DMS 273 treated with DMSO at 0.1 percent for 48 hours (cell line): ENCODE data around the gene CCNY.
A peak's percentile ranks its signal among the peaks of the same experiment; 100 is the strongest.
"Not testable (repeated sequence)": the region's sequence is repeated elsewhere in the genome, so short reads cannot be mapped to it uniquely, and the experiment has no call there.

Experiments
- DNase-seq: peaks from one replicate; lab custom pipeline; 2025; lab: John Stamatoyannopoulos, UW

CCNY gene

DNA sequence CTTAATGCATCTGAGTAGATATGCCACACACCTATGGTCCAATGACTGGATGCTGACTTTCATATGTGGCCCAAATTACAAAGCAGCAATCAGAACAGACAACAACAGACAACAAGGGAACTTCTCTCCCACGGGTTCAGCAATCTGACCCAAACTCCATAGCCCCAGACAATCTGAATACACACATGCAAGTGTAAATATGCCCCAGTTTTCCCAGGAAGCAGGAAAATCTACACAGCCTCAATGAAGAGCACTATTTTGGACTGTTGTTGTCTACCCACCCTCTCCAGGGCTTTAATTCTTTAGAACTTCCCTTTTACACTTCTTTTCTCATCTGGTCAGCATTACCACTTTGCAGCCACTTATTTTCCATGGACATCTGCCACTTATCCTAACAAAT is 2.0 kb upstream of the CCNY start:
- no peak for DNase-seq

GRCh38 chr10:35335133-35336083 is 901 bp upstream of the CCNY start:
- DNase-seq, result no peak

GRCh38 chr10:35336921-35337823 is 863 bp downstream of the CCNY start:
- DNase-seq, result no peak

DNA sequence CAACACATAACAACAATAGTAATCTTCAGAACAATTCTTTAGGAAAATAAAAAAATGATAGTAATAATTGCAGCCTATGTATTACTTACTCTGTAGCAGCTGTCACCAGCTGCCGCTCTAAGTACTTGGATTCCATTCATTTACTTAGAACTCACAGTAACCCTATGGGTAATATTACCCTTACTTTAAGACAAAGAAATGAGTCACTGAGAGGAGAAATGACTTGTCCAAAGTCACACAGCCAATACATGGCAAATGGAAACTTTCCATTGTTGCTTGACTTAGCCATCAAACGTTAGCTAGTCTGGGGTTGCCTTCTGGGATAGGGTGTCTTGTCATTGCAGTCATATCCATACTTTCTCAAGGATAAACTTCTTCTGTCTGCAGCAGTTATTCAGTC is 3.6 kb downstream of the CCNY start:
- peak; percentile 9 for DNase-seq

- DNase-seq, result no peak
Measured at GRCh38 chr10:35340975-35341374, 4.7 kb downstream of the CCNY start.

- DNase-seq, result no peak
Measured at GRCh38 chr10:35341521-35341920, 5.2 kb downstream of the CCNY start.

DNA sequence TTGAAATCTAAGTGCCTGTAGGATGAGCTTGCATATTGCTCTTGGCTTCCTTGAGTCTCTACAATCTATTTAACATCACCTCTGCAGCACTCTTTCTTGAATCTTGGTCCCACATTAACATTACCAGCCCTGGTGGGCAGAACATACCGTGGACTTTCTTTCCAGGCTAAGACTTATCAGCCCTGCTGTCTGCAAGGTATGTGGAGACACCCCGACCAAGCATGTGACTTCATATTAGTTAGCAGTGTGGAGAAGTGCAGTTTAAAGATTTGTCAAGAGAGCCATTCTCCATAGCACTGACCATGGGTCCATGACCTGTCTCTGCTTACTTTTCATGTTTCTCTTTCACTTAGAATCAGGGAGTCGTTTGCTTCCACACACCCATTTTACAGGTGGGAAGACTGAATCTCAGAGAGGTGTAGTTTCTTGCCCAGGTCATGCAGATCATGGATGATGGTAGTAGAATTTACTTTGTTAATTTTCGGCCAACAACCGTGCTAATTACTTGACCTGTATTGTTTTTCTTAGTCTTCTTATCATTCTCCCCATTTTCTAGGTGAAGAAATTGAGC is 6.0 kb downstream of the CCNY start:
- DNase-seq, result no peak

DNA sequence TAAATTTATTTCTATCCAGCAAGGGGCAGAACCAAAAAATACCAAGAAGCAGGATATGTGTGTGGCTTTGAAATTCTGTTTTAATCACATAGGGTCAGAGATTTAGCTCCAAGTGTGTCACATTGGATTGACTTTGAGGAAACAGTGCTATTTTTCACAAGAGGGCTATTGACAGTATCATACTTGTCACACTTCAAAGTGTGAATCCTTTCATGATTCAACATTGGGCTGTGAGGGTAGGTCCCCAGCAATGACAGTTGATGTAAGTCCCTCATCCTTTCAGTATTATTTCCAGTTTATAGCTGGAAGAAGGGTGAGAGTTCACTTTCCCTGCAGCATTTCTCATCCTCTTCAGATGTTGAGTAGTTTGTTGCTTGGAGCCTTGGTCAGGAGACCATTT is 7.4 kb downstream of the CCNY start:
- DNase-seq, result no peak

DNA sequence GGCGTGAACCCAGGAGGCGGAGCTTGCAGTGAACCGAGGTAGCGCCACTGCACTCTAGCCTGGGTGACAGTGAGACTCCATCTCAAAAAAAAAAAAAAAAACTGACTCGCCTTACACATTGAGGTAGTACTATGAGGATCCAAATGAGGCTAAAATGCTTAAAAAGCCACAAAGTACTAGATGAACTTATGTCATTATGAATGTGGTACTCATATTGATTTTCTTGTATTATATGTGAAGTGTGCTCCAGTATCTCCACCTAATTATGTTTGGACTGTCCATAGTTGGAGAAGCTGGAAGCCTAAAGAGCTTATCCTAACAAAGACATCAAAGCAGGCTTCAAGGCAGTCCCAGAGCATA is 9.1 kb downstream of the CCNY start:
- DNase-seq, result no peak

- DNase-seq, result no peak
Measured at GRCh38 chr10:35346248-35346647, 9.9 kb downstream of the CCNY start.

GRCh38 chr10:35347121-35347562 is 10.8 kb downstream of the CCNY start:
- no peak for DNase-seq

DNA sequence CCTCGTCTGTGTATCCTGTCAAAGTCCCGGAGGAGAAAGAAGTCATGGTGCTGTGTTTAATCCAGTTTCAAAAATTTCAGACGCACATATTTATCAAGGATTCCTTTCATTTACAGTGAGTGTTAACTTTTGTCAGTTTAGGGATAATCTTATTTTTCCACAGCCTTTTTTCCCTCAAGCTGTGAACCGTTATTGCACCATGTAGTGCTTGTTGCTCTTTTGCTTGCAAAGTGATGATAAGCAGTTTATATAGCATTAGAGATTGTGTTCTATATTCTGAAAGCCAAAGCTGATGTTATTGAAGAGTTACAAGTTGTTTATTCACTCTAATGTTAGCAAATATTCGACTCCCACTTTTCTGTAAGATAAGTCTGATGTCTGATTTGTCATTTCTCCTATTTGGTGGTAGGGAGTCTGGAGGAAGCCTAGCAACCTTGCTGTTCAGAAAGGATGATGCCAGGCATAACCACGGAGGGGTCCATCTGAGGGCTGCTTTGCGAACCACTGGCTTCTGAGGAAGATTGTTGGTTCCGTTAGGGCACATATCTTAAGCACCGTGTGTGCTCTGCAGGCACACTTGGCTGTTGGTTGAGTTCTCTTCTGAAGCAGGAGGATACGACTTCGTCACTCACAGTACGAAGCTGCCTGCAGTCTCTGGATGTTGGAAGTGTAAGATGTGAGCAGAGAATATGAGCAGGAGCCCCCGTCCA is 11.7 kb downstream of the CCNY start:
- no peak for DNase-seq

DNA sequence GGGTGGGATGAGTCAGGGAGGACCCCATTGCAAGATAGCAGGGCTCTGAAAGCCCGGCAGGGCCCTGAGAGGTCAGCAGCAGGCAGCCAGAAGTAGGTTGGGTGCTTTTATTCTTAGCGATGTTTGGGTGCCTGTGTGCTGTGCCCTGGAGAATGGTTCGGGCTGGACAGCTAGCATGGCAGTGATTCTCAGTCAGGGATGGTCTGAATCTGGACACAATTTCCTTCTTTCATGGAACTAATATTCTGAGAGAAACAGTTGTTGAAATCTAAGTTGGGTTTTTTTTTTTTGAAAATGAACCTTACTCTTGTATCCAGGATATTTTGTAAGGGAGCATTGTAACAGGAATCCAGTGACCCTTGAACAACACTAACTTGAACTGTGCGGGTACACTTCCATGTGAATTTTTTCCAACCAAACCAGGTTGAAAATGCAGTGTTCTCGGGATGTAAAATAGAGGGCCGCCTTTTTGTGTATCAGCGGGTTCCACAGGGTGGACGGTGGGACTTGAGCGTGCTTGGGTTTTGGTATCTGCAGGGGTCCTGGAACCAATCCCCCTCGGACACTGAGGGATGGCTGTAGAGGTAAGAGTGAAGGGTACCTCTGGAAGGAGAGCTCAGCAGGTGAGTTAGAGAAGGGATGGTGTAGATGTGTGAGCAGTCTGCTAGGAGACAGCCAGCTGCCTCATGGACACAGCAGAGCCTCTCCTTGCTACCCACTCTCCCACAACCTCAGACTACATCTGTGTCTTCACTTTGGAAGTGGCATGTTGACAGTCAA is 12.5 kb downstream of the CCNY start:
- no peak for DNase-seq

- no peak for DNase-seq
Measured at GRCh38 chr10:35349389-35349915, 13.1 kb downstream of the CCNY start.

GRCh38 chr10:35351021-35351420 is 14.7 kb downstream of the CCNY start:
- no peak for DNase-seq

- no peak for DNase-seq
Measured at GRCh38 chr10:35352097-35352496, 15.8 kb downstream of the CCNY start.

DNA sequence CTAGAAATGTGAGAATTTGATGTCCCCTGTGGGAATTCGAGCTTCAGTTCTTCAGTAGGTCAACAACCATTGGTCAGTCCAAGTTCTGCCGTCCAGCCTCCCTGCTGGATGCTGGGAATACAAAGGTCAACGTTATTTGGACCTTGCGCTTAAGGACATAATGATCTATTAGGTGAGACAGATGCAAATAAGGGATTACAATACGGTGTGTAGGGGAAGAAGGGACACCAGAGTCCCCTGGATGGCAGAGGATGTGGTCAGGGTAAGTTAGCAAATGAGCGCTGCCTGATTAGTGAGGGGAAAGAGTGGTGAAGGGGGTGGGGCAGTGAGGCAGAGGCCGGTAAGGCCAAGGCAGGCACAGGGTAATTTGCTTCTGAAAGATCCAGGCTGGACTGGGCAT is 16.2 kb downstream of the CCNY start:
- no peak for DNase-seq

DNA sequence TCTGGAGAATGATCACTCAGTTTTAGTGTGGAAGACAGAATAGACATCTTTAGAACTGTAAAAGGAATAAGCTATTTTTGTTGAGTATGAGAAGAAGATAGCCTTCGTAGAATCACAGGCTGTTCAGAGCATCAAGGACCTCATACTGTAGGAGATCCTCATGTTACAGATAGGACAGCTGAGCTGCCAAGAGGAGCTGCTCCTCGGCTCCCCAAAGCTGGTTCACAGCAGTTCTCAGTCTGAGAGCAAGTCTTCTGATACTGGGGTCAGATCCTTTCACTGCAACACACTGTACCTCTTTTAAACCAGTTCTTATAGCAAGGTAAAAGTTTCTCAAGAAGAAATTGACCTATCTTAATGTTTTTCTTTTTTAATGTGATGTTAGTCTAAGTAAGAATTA is 17.1 kb downstream of the CCNY start:
- DNase-seq, result no peak

- DNase-seq, result no peak
Measured at GRCh38 chr10:35353805-35354204, 17.5 kb downstream of the CCNY start.

DNA sequence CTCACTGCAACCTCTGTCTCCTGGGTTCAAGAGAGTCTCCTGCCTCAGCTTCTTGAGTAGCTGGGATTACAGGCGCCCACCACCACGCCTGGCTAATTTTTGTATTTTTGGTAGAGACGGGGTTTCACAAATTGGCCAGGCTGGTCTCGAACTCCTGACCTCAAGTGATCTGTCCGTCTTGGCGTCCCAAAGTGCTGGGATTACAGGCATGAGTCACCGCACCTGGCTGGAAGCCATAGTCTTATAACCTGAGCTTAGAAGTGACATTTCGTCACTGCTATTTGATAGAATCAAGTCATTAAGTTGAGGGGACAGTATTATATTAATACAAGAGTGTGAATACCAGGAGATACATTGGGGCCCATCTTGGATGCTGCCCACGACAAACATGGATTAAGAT is 17.9 kb downstream of the CCNY start:
- not testable (repeated sequence) for DNase-seq
